ENCODE measurements around the gene ITPK1. TPM values are rescaled to one million over a fixed set of nuclear protein-coding genes. Genes with fewer than 3 reads are reported as not detected.

Gene ITPK1
- total RNA-seq, 1 donor, result 25.0 TPM

DNA sequence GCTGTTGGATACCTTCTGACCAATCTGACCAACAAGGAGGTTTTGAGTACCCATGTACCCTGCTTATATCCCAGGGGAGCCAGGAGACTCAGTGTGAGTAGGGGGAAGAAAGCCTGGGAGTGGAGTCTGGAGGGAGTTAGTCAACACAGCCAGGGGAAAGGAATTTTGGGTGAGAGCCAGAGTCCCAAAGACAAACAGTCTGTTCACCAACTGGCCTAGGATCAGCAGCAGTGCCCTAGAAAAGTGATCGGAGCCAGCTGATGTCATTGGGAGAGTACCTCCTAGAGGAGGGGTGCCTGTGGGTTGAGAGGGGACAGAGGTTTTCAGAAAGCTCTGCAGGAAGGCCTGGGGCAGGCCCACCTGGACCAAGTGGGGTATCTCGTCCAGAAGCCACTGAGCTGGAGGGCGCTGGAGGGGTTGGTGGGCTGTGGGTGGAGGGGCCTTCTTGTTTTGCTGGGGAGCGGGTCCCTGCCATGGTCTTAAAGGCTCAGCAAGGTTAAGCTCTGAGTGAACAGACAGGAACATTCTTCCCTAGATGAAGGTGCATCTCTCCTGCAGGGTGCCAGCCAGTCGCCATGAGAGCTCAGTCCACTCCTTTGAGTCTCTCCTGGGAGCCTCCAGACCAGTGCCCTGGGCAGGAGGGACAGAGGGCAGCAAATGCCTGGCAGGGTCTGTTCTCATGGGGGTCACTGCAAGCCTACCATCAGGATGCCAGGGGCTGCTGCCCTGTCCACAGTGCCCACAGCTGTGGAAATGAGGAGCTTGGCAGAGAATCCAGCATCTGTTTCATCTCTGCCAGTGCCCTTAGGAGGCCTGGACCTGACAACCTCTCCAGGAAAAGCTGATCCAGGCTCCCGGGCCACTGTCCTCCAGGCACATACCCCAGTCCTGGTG, 129.2 kb downstream of the ITPK1 start:
- H2AFZ ChIP-seq (ENCODE audit: low read length), result no peak overlapping the region
- no peaks in the 10 kb centered on the region for H4K20me1 ChIP-seq (ENCODE audit: insufficient read depth, low read length)
- no peaks in the 10 kb centered on the region for H3K9me3 ChIP-seq (ENCODE audit: low read depth, low read length)
- H3K4me1 ChIP-seq (ENCODE audit: insufficient read depth, low read length), result peaks cover 13% of the 10 kb centered on the region
- no peak for TF ChIP-seq CTCF (IDR thresholded peaks at IDR 0.05; ENCODE audit: extremely low read depth, low read depth, low read length)
- H3K4me2 ChIP-seq (ENCODE audit: insufficient read depth, low read length), result no peak overlapping the region
- no peak overlapping the region for H3K27ac ChIP-seq (ENCODE audit: low read depth, low read length)
- no peaks in the 10 kb centered on the region for H3K36me3 ChIP-seq (ENCODE audit: insufficient read depth, low read length)
- H3K4me3 ChIP-seq (ENCODE audit: insufficient read depth, low read length), result no peak overlapping the region
- no peaks in the 10 kb centered on the region for H3K27me3 ChIP-seq (ENCODE audit: insufficient read depth, low read length)
- peak; percentile 96 for DNase-seq (ENCODE audit: insufficient read length, low spot score, missing footprints)
- no peaks in the 10 kb centered on the region for H3K79me2 ChIP-seq (ENCODE audit: insufficient read depth, low read length)

- Histone ChIP-seq H3K27me3 (ENCODE audit: insufficient read depth, low read length) (no peaks in the 10 kb centered on the region), H3K4me1 (ENCODE audit: insufficient read depth, low read length) (peaks cover 13% of the 10 kb centered on the region), H3K36me3 (ENCODE audit: insufficient read depth, low read length) (no peaks in the 10 kb centered on the region), H3K4me2 (ENCODE audit: insufficient read depth, low read length) (no peak overlapping the region), H3K79me2 (ENCODE audit: insufficient read depth, low read length) (no peaks in the 10 kb centered on the region), H3K4me3 (ENCODE audit: insufficient read depth, low read length) (no peak overlapping the region), H2AFZ (ENCODE audit: low read length) (no peak overlapping the region), H3K9me3 (ENCODE audit: low read depth, low read length) (no peaks in the 10 kb centered on the region), H3K27ac (ENCODE audit: low read depth, low read length) (no peak overlapping the region), H4K20me1 (ENCODE audit: insufficient read depth, low read length) (no peaks in the 10 kb centered on the region)
- no peak for DNase-seq (ENCODE audit: insufficient read length, low spot score, missing footprints)
- no peak for TF ChIP-seq CTCF (IDR thresholded peaks at IDR 0.05; ENCODE audit: extremely low read depth, low read depth, low read length)
Measured at GRCh38 chr14:92985521-92985920, 130.2 kb downstream of the ITPK1 start.

- Histone ChIP-seq H3K4me3 (ENCODE audit: insufficient read depth, low read length) (no peak overlapping the region), H2AFZ (ENCODE audit: low read length) (no peak overlapping the region), H3K27ac (ENCODE audit: low read depth, low read length) (no peak overlapping the region), H3K79me2 (ENCODE audit: insufficient read depth, low read length) (no peaks in the 10 kb centered on the region), H3K4me2 (ENCODE audit: insufficient read depth, low read length) (no peak overlapping the region), H3K9me3 (ENCODE audit: low read depth, low read length) (no peaks in the 10 kb centered on the region), H3K27me3 (ENCODE audit: insufficient read depth, low read length) (no peaks in the 10 kb centered on the region), H3K36me3 (ENCODE audit: insufficient read depth, low read length) (no peaks in the 10 kb centered on the region), H3K4me1 (ENCODE audit: insufficient read depth, low read length) (peaks cover 13% of the 10 kb centered on the region), H4K20me1 (ENCODE audit: insufficient read depth, low read length) (no peaks in the 10 kb centered on the region)
- peak; percentile 19 for DNase-seq (ENCODE audit: insufficient read length, low spot score, missing footprints)
- TF ChIP-seq CTCF (IDR thresholded peaks at IDR 0.05; ENCODE audit: extremely low read depth, low read depth, low read length), result no peak
Measured at GRCh38 chr14:92984896-92985295, 130.8 kb downstream of the ITPK1 start.

DNA sequence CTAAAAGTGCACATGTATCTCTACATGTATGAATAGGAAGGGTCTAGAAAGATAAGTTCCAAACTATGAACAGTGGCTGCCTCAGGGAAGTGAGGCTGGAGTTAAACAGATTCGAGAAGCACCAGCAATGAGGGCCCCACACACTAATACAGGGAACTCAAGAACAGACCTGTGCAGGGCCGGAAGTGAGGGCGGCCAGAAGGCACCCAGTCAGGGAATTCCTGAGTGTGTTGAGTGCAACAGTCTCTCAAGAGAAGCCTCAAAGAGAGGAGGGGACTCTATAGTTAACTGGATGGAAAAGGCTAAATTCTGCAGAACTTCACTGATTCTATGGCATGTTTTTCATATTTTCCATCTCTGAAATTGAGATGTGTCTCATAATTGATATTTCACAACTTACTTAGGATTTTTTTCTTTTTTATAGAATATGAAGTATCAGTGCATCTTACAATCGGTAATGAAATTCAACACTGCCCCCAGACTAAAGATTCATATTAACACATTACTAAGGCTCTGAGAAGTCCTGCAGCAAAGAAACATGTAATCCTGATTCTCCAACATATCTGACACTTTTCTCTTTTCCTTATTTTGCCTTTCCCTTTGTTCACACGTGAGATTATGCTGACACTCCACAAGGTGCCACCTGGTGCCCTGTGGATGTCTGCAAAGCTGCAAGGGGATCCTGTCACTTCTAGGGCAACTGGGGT, 131.5 kb downstream of the ITPK1 start:
- DNase-seq (ENCODE audit: insufficient read length, low spot score, missing footprints), result peak; percentile 53
- H4K20me1 ChIP-seq (ENCODE audit: insufficient read depth, low read length), result no peaks in the 10 kb centered on the region
- TF ChIP-seq CTCF (IDR thresholded peaks at IDR 0.05; ENCODE audit: extremely low read depth, low read depth, low read length), result no peak
- H3K9me3 ChIP-seq (ENCODE audit: low read depth, low read length), result no peaks in the 10 kb centered on the region
- H3K4me3 ChIP-seq (ENCODE audit: insufficient read depth, low read length), result no peak overlapping the region
- no peak overlapping the region for H2AFZ ChIP-seq (ENCODE audit: low read length)
- H3K4me2 ChIP-seq (ENCODE audit: insufficient read depth, low read length), result no peak overlapping the region
- H3K27ac ChIP-seq (ENCODE audit: low read depth, low read length), result no peak overlapping the region
- no peaks in the 10 kb centered on the region for H3K36me3 ChIP-seq (ENCODE audit: insufficient read depth, low read length)
- peaks cover 13% of the 10 kb centered on the region for H3K4me1 ChIP-seq (ENCODE audit: insufficient read depth, low read length)
- H3K27me3 ChIP-seq (ENCODE audit: insufficient read depth, low read length), result no peaks in the 10 kb centered on the region
- H3K79me2 ChIP-seq (ENCODE audit: insufficient read depth, low read length), result no peaks in the 10 kb centered on the region

Data from osteoblast (primary cell).